IPS DF 4.7 (cell line): ENCODE data around the gene SLC6A18.
"Not testable (repeated sequence)": the region's sequence is repeated elsewhere in the genome, so short reads cannot be mapped to it uniquely, and the experiment has no call there.

Source experiments
- DNase-seq: peaks from one replicate; pipeline ENCODE4 v3.0.0-alpha.2; 2013; ENCODE audit warnings: low spot score; ENCODE audit errors: extremely low read depth

Gene SLC6A18

DNA sequence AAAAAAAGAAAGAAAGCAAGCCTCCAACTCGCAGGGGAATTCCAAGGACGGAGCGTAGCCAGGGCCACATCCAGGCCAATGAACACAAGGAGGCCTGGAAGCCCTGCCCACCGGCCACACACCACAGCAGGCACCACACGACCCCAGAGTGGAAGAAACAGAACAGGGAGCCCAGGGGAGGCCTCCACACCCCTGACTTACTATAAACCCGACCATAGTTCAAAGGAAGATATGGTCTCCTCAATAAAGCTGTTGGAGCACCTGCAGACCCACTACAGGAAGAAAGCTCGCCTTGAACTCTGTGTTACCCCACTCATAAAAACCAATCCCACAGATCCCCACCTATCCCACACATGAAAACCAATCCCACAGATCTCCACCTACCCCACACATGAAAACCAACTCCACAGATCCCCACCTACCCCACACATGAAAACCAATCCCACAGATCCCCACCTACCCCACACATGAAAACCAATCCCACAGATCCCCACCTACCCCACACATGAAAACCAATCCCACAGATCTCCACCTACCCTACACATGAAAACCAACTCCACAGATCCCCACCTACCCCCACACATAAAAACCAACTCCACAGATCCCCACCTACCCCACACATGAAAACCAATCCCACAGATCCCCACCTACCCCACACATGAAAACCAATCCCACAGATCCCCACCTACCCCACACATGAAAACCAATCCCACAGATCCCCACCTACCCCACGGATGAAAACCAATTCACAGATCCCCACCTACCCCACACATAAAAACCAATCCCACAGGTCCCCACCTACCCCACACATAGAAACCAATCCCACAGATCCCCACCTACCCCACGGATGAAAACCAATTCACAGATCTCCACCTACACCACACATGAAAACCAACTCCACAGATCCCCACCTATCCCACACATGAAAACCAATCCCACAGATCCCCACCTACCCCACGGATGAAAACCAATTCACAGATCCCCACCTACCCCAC is 50.5 kb downstream of the SLC6A18 start:
- DNase-seq: not testable (repeated sequence)

DNA sequence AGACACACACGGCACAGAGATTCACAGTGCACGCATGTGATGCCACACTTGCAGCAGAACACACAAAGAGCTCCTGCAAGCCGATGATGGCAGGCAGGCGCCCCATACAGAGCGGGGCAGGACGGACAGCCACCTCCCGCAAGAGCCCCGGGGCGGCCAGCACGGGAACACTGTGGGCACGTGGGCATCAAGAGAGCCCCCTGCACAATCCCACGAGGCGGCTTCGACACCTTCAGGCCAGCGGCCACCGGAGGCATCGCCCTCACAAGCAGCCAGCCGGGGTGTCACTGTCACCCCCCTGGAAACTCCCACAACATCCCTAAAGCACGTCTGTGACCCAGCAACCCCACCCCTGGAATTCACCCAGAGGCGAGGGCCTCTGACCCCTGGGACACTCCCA is 51.7 kb downstream of the SLC6A18 start:
- DNase-seq: no peak

DNA sequence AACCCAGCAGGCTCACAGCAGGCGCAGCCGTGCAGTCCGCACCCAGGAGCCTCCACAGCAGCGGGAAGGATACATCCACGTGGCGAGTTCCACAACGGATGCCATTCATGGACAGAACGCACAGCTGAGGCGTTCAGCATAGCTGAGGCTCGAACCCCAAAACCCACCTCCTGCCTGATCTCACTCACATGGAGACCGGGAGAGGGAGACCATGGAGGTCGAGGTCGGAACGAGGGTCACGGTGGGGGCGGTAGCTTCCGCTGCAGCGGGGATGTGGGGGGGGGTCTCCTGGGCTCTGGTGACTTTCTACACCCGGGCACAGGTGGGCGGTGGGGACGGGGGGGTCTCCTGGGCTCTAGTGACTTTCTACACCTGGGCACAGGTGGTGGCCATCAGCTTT is 52.1 kb downstream of the SLC6A18 start:
- no peak for DNase-seq

DNA sequence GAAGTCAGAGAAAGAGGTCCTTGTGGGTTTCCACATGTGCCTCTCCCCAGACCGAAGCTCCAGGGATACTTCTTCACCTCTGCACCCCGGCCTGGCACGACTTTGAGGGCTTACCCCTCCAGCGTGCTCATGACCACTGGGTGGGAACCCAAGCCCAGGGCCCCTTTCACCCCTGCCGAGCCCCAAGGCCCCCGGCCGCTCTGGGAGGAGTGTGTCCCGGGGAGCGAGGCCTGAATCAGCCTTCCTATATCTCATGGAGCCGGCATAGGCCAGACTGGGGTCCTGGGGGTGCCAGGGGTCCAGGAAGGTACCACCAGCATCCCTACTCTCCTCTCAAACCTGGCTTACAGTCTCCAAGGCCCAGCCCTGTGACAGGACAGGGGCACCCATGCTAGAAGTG is 52.6 kb downstream of the SLC6A18 start:
- no peak for DNase-seq

DNA sequence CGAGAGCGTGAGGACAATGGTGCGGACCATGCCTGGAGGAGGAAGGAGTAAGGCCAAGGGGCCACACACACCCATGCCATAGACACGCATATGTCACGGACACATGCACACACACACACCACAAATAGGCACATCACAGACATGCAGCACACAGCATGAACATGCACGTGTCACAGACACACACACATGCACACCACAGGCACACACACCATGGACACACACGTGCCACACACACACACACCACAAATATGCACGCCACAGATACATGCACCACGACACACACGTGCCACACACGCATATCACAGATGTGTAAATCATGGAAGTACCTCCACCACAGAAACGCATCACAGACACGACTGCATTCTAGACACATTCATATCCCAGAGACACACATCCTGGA is 53.0 kb downstream of the SLC6A18 start:
- DNase-seq: no peak

DNA sequence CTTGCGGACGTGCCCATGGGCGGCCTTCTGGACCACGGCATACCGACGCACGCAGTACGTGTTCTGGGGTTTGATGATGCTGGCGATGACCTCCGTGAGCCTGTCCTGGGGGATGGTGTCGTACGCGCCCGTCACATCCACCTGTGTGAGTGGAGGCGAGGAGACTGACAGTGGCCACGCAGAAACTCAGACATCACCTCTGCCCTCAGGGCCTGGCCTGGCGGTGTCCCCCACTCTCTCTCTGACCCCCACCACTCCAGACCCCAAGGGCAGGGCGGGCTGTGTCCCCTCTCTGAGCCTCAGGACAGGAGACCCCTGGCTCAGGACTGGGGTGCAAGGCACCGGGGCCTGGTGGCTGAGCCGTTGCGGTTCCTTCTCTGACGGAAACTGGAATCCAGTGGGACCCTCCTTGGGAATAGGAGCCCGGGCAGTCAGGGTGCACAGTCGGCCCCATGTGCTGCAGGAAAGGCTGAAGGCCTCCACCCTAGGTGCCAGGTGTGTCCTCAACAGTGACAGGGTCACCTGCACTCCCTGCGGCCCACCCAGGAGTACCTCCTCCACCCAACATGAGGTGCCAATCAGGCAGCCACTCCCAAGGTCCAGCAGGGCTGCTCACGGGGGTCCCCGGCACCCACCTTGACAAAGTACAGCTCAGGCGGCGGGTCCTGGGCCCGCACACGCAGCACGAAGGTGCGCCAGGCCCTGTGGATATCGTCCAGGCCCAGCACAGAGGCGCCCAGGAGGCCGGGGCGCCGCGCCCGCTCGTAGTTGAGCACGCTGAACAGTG is 53.7 kb downstream of the SLC6A18 start:
- DNase-seq: no peak

DNA sequence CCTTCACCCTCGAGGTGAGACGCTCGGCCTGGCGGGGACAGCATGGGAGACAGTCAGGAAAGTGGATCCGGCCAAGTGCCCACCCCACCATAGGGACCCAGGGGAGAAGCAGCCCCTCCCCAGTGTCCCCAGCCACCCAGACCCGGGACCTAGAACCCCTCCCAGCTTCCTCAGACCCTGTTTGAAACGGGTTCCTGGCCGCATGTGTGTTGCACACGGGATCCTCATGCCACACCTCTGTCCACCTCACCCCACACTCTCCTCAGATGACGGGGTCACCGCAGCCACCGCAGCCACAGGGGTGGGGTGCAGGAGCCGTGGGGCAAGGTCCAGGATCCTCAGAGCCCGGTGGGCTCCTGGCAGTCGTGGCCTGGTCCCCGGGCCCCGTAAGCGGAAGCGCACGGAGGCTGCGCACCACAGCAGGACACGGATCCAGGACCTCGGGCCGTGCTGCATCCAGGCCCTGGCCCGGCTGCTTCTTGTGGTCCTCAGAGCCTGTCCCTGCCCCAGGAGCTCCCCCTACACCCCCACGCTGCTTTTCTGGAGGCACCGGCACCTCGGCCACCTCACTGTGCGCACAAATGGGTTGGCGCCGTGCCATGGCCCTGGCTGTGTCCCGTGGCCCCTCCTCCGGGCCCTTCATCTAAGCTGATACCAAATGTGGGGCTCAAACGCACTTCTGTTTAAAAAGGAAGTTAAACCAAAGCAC is 54.4 kb downstream of the SLC6A18 start:
- no peak for DNase-seq

DNA sequence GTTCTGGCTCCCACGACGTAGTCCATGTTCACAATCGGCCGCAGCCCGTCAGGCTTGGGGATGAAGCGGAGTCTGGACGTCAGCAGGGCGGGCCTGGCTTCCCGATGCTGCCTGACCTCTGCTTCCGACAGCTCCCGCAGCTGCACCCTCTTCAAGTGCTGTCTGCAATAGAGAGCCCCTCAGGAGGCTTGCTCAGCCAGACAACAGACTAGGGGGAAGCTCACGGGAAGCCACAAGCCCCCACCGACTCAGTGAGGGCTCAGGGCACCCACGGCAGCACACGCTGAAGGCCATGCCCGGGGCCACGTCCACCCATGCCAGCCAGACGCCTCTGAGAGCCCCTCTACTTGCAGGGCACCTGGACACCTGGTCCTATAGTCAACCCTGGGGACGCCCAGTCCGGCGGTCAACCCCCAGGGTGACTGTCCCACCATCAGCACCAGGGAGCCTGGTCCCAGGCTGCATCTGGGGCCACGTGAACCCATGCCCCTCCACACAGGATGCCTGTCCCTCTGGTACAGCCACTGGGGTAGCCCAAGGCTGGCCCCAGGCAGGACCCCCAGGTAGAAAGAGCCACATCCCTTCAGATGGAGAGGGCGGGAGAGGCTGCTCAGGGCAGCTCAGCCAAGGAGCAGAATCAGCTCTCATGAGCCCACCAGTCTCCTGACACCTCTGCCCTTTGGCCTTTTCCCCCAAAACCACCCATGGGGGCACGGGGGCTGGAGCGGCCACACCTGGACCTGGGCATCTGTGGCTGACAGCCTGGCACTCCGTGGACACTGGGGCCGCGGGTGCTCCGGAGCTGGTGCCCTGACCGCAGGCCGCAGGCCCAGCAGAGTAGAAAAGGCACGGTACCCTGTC is 55.2 kb downstream of the SLC6A18 start:
- DNase-seq: no peak

DNA sequence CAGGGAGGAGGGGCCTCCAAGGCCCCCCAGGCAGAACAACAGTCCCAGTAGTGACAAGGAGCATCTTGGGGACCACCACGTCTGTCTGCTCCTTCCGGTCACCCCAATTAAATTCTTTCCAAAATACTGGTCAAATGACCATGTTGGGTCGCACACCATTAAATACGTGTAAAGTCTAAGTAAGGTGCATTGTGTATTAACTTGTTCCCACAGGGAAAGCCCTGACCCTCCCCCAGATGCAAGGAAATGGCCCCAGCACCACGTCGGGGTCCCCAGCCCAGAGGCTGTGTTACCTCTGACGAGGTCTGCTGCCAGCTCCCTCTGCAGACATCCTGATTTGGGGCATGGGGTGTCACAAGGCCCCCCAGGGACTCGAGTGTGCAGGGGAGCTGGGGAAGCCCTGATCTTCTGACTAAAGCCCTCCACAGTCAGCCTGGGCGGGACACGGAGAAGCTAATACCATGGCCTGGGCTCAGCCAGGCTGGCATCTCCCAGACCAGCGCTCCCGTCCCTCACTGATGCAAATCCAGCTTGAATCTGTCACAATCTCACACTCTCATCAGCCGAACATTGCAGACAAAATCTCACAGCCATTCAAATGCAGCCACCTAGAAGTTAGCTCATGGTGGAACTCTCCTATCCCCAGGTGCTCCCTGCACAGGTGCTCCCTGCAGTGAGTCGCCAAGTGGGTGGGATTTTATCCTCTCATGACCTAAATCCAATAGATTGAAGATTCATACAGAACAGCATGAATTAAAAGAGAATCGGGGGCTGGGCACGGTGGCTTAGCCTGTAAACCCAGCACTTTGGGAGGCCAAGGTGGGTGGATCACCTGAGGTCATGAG is 56.1 kb downstream of the SLC6A18 start:
- DNase-seq: no peak

DNA sequence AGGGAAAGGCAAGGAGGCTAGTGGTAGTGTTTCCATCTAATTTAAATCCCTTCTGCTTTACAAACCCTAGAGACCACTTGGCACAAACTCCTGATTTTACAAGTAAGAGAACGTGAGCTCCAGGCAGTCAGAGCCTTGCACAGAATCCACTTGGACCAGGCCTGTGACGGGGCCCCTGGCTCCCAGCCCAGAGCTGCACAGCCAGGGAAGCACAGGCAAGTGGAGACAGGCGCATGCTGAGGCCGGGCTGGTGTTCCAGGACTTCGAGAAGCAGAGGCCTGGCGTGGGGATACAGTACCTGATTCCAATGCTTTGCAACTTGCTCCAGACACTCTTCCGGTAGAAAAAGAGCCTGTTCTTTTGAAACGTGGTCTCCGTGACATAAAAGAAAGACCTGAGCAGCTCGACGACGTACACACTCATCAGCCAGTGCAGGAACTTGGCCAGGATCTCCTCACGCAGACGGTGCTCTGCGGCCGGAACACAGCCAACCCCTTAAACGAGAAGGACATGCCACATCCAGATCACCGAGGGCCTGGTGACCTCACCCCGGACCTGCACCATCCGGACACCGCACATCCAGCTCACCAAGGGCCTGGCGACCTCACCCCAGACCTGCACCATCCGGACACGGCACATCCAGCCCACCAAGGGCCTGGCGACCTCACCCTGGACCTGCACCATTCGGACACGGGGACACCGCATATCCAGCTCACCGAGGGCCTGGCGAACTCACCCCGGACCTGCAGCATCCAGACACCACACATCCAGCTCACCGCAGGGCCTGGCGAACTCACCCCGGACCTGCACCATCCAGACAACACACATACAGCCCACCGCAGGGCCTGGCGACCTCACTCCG is 57.2 kb downstream of the SLC6A18 start:
- no peak for DNase-seq

DNA sequence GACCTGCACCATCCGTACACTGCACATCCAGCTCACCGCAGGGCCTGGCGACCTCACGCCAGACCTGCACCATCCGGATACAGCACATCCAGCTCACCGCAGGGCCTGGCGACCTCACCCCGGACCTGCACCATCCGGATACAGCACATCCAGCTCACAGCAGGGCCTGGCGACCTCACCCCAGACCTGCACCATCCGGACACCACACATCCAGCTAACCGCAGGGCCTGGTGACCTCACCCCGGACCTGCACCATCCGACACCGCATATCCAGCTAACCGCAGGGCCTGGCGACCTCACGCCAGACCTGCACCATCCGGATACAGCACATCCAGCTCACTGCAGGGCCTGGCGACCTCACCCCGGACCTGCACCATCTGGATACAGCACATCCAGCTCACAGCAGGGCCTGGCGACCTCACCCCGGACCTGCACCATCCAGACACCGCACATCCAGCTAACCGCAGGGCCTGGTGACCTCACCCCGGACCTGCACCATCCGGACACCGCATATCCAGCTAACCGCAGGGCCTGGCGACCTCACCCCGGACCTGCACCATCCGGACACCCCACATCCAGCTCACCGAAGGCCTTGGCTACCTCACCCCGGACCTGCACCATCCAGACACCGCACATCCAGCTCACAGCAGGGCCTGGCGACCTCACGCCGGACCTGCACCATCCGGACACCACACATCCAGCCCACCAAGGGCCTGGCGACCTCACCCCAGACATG is 58.0 kb downstream of the SLC6A18 start:
- DNase-seq: not testable (repeated sequence)

DNA sequence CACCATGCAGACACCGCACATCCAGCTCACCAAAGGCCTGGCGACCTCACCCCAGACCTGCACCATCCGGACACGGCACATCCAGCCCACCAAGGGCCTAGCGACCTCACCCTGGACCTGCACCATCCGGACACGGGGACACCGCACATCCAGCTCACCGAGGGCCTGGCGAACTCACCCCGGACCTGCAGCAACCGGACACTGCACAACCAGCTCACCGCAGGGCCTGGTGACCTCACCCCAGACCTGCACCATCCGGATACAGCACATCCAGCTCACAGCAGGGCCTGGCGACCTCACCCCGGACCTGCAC is 58.5 kb downstream of the SLC6A18 start:
- not testable (repeated sequence) for DNase-seq

DNA sequence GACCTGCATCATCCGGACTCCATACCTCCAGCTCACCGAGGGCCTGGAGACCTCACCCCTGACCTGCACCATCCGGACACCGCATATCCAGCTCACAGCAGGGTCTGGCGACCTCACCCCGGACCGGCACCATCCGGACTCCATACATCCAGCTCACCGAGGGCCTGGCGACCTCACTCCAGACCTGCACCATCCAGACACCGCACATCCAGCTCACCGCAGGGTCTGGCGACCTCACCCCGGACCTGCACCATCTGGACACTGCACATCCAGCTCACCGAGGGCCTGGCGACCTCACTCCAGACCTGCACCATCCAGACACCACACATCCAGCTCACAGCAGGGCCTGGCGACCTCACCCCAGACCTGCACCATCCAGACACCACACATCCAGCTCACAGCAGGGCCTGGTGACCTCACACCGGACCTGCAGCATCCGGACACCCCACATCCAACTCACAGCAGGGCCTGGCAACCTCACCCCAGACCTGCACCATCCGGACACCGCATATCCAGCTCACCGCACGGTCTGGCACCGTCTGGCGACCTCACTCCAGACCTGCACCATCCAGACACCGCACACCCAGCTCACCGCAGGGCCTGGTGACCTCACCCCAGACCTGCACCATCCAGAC is 59.3 kb downstream of the SLC6A18 start:
- not testable (repeated sequence) for DNase-seq

DNA sequence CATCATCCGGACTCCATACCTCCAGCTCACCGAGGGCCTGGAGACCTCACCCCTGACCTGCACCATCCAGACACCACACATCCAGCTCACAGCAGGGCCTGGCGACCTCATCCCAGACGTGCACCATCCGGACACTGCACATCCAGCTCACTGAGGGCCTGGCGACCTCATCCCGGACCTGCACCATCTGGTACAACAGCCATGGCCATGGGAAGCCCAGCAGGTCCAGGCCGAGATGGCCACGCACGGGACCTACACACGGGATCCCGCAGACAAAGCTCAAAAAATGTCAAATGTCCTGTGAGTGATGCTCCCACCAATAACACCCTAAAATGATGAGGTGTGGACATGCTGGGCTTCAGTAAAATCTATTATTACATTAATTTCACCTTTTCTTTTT is 60.0 kb downstream of the SLC6A18 start:
- DNase-seq: no peak

DNA sequence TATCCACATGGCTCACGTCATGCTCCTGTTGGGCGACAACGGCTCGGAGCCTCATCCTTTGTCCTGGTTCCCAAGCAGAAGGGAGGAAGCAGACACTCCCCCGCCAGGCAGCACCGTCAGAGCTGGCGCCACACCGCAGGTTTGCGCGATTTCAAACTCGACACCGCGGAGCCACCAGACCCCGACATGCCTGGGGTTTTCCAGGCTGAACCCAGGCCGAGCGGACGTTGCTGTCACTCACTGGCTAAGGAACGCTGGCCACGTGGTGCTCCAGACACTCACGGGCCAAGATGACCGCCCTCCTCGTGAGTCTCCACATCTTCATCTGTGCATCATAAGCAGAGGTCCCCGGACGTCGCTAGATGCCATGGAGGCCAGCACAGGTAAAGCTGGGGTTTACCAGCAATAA is 60.7 kb downstream of the SLC6A18 start:
- no peak for DNase-seq

DNA sequence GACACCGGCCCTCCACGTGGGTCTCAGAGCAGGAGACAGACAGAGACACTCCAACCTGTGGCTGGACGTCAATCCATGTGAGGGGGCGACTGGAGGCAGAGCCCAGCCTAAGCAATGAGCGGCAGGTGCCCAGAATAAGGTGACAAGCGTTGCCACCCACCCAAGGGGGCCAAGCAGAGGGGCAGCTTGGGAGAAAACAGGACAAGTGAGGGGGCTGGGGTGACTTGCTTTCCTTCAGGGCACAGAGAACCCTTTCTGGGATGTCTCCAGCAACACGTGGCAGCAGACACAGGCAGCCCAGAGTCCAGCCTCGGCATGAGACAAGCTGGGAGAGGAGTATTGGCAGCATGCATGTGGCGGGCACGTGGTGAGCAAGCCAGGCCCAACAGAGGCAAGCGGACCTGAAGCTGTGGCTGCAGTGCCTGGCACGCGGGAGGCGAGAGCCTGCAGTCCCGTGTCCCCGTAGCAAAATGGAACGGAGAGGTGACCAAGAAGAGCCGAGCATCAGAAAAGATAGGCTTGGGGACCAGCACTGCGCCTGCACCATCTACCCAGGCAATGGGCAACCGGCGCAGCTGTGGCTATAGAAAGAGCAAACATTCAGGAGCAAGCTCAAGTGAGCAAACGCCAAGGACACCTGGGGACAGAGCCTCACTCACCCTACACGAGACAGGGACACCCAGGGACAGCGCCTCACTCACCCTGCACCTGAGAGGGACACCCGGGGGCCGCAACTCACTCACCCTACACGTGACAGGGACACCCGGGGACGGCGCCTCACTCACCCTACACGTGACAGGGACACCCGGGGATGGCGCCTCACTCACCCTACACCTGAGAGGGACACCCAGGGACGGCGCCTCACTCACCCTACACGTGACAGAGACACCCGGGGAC is 63.5 kb downstream of the SLC6A18 start:
- DNase-seq: no peak

DNA sequence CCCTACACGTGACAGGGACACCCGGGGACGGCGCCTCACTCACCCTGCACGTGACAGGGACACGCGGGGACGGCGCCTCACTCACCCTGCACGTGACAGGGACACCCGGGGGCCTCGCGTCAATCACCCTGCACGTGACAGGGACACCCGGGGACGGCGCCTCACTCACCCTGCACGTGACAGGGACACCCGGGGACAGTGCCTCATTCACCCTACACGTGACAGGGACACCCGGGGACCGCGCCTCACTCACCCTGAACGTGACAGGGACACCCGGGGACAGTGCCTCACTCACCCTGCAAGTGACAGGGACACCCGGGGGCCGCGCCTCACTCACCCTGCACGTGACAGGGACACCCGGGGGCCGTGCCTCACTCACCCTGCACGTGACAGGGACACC is 64.4 kb downstream of the SLC6A18 start:
- DNase-seq: not testable (repeated sequence)
